GM23248 (cell line): ENCODE measurements around the gene UBE2H.

Experiments used
- EZH2 ChIP-seq: fragments of 200-600 bp; sonication (generic); IDR thresholded peaks from 2 replicates; pipeline ENCODE4 v1.6.1; 2018; ENCODE audit warnings: antibody characterized with exemption, mild to moderate bottlenecking; ENCODE audit not compliant: insufficient read depth, poor library complexity, severe bottlenecking
- EZH2phosphoT487 ChIP-seq: fragments of 200-600 bp; sonication (generic); IDR thresholded peaks from 2 replicates; pipeline ENCODE4 v1.6.1; 2018; ENCODE audit warnings: antibody characterized with exemption, moderate library complexity, mild to moderate bottlenecking, low read depth; ENCODE audit not compliant: insufficient read depth

DNA sequence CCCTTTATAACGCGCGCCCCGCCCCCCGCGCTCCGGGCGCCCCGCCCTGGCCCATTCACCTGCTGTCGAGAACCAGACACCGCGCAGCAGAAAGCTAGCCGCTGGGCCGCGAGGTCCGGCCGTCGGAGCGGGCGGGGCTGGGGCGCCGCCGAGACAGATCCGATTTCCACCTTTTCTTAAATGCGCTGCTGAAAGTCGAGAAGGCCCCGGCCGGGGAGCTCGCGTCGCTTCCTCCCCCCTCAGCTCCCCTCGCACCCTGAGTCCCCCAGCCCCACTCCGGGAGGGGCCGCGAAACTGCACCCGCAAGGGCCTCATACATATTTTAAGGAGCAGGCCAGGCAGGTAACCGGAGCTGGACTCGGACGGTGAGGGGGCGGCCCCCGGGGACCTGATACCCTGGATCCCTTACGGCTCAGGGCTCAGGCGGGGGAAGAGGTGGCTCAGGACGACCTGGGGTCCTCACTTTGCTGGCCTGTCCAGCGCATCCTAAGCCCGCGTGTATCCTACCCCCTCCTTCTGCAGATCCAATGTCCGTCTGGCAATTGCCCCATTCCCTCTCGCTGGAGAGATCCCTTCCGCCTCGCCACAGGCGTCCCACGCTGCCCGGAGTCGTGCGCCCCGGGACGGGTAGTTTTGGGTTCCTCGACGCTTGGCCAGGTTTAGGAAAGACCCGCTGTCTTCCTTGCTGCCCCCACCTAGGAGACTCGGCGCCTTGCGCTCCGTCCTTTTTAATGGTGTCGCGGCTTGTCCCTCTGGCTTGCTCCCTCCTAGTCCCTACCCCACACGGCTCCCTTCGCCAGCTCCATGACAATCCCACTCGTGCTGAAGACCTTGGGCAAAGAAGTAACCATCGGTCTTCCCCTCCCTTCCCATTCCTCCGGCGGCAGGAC lies 170.6 kb downstream of the UBE2H start:
- TF ChIP-seq EZH2 (peak; percentile 88), EZH2phosphoT487 (peak; percentile 24)
